Liver (tissue), 9 donors: ENCODE results near the gene KNG1. TPM values are rescaled to one million over a fixed set of nuclear protein-coding genes. Genes with fewer than 3 reads are reported as not detected.

Experiments used
- DNase-seq: peaks from one replicate; pipeline ENCODE4 v3.0.0-alpha.2; 2017; ENCODE audit warnings: low spot score
- H3K27ac ChIP-seq, 2 donors: one replicate each; pipeline ENCODE4 v1.7.0; 2013; ENCODE audit warnings: inconsistent platforms in 2 of 2, low read length in 2 of 2, control low read depth in 1 of 2, low read depth in 1 of 2, mild to moderate bottlenecking in 1 of 2
- H3K27me3 ChIP-seq, 4 donors: one replicate each; pipeline versions ENCODE4 v1.6.1 to v1.7.0; 2013; ENCODE audit warnings: low read length in 3 of 4, inconsistent platforms in 1 of 4, mild to moderate bottlenecking in 1 of 4, moderate library complexity in 1 of 4; ENCODE audit not compliant: control insufficient read depth in 4 of 4, insufficient read depth in 4 of 4
- H3K36me3 ChIP-seq, 4 donors: one replicate each; pipeline versions ENCODE4 v1.6.1 to v1.7.0; 2013; ENCODE audit warnings: low read length in 3 of 4, mild to moderate bottlenecking in 3 of 4, low read depth in 1 of 4, moderate library complexity in 1 of 4; ENCODE audit not compliant: control insufficient read depth in 4 of 4, insufficient read depth in 3 of 4
- H3K4me1 ChIP-seq, 4 donors: one replicate each; pipeline versions ENCODE4 v1.6.1 to v1.7.0; 2013; ENCODE audit warnings: low read length in 3 of 4, mild to moderate bottlenecking in 3 of 4, moderate library complexity in 1 of 4; ENCODE audit not compliant: control insufficient read depth in 4 of 4, insufficient read depth in 4 of 4
- H3K4me3 ChIP-seq, 3 donors: one replicate each; pipeline versions ENCODE4 v1.6.1 to v1.7.0; 2013; ENCODE audit warnings: low read length in 3 of 3, control low read depth in 1 of 3, low read depth in 1 of 3, mild to moderate bottlenecking in 1 of 3
- H3K9ac ChIP-seq, 2 donors: one replicate each; pipeline ENCODE4 v1.7.0; 2013; ENCODE audit warnings: low read length in 2 of 2, mild to moderate bottlenecking in 2 of 2, moderate library complexity in 2 of 2, control low read depth in 1 of 2, low read depth in 1 of 2
- H3K9me3 ChIP-seq, 4 donors: one replicate each; pipeline versions ENCODE4 v1.6.1 to v1.7.0; 2013; ENCODE audit warnings: low read length in 3 of 4; ENCODE audit not compliant: control insufficient read depth in 4 of 4
- EGR1 ChIP-seq, 2 donors: IDR thresholded peaks; 2 replicates each; pipeline ENCODE4 v1.6.1; 2016 to 2018; ENCODE audit warnings: antibody characterized with exemption in 2 of 2, low read depth in 2 of 2
- FOXA1 ChIP-seq: IDR thresholded peaks from 2 replicates; pipeline ENCODE4 v1.6.1; 2016; ENCODE audit warnings: antibody characterized with exemption
- FOXA2 ChIP-seq: IDR thresholded peaks from 2 replicates; pipeline ENCODE4 v1.6.1; 2016; ENCODE audit warnings: antibody characterized with exemption
- GABPA ChIP-seq, 2 donors: IDR thresholded peaks in 1 of 2; conservative IDR thresholded peaks in 1 of 2; 2 replicates each; pipeline ENCODE4 v1.6.1; 2016; ENCODE audit warnings: antibody characterized with exemption in 2 of 2, mild to moderate bottlenecking in 1 of 2, moderate library complexity in 1 of 2
- HNF4A ChIP-seq, 2 donors: conservative IDR thresholded peaks; 2 replicates each; pipeline ENCODE4 v1.6.1; 2016; ENCODE audit warnings: antibody characterized with exemption in 2 of 2, mild to moderate bottlenecking in 2 of 2
- HNF4G ChIP-seq: IDR thresholded peaks from 2 replicates; pipeline ENCODE4 v1.6.1; 2016; ENCODE audit warnings: antibody characterized with exemption
- JUND ChIP-seq, 2 donors: IDR thresholded peaks; 2 replicates each; pipeline ENCODE4 v1.6.1; 2016; ENCODE audit warnings: antibody characterized with exemption in 2 of 2
- NR2F2 ChIP-seq: IDR thresholded peaks from 2 replicates; pipeline ENCODE4 v1.6.1; 2016; ENCODE audit warnings: antibody characterized with exemption
- RAD21 ChIP-seq, 2 donors: IDR thresholded peaks; 2 replicates each; pipeline ENCODE4 v1.6.1; 2016; ENCODE audit warnings: antibody characterized with exemption in 2 of 2, mild to moderate bottlenecking in 2 of 2
- RXRA ChIP-seq, 2 donors: IDR thresholded peaks; 2 replicates each; pipeline ENCODE4 v1.6.1; 2017 to 2018; ENCODE audit warnings: antibody characterized with exemption in 2 of 2, mild to moderate bottlenecking in 1 of 2
- SP1 ChIP-seq: IDR thresholded peaks from 2 replicates; pipeline ENCODE4 v1.6.1; 2018; ENCODE audit warnings: antibody characterized with exemption, mild to moderate bottlenecking
- TAF1 ChIP-seq: conservative IDR thresholded peaks from 2 replicates; pipeline ENCODE4 v1.6.1; 2016; ENCODE audit warnings: antibody characterized with exemption, mild to moderate bottlenecking
- YY1 ChIP-seq: IDR thresholded peaks from 2 replicates; pipeline ENCODE4 v1.6.1; 2016; ENCODE audit warnings: antibody characterized with exemption, mild to moderate bottlenecking
- WGBS: extraction: QIAGEN DNeasy Blood & Tissue Kit; methylation state at CpG from one replicate; pipeline ENCODE4 v1.1.7; 2013; 5-methylcytosine and 5-hydroxymethylcytosine counted together
- polyA plus RNA-seq, 2 donors: library from polyadenylated mRNA; stranded (reverse) in 1 of 2; unstranded in 1 of 2; fragments of 200-250 nt in 1 of 2; fragments of >200 nt in 1 of 2; fragmentation: Nextera tagmentation in 1 of 2; extraction: Ambion mirVana in 1 of 2; gene quantifications; one replicate each; pipeline versions ENCODE4 v1.2.1 to v1.2.3, GENCODE V29; 2013 to 2015
- total RNA-seq, 2 donors: library from RNA; depleted of rRNA; stranded (reverse); fragments of >200 nt; gene quantifications; one replicate each; pipeline ENCODE4 v1.2.3, GENCODE V29; 2014
- TF ChIP-seq, protein P1 (sequence below): IDR thresholded peaks from 2 replicates; pipeline ENCODE4 v1.6.1; 2016; ENCODE audit warnings: antibody characterized with exemption
- TF ChIP-seq, protein P2 (sequence below): fragments of 150-350 bp; IDR thresholded peaks from 2 replicates; pipeline ENCODE4 v1.5.1; 2017; ENCODE audit warnings: improper control_type of control experiment, low read depth, low read length; ENCODE audit not compliant: missing input control
- TF ChIP-seq, protein P3 (sequence below): IDR thresholded peaks from 2 replicates; pipeline ENCODE4 v1.6.1; 2016; ENCODE audit warnings: antibody characterized with exemption, mild to moderate bottlenecking
- donor health status: healthy.
- donor health status: healthy.
- donor health status: healthy.
- donor health status: healthy.
- donor health status: healthy.

The KNG1 gene
- total and polyA plus RNA-seq, 4 donors: 605 to 918 (median 716) TPM

DNA sequence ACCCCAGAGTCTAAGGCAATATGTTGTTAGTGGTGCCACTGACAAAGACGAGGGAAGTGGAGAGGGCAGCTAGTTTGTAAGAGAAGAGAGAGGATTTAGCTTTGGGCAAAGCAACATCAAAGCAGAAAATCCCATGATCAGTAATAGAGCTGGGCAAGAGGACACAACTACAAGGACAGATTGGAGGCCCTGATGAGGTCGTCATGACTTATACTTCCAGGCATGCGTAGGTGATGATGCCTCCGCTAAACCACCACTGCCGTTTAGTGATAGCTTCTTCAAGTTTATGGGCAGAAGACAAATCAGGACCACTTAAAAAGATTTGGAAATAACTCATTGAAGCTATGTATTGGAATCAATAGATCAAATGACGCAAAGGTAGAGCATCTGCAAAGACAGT lies 48.7 kb upstream of the KNG1 start:
- no peak overlapping the region for H3K4me3 ChIP-seq
- H3K4me1 ChIP-seq: peaks cover 0 to 31% (median 17%) of the 10 kb centered on the region in 4 donors
- TF ChIP-seq RAD21 (IDR thresholded peaks at IDR 0.05) (no peak), NR2F2 (no peak), FOXA1 (no peak), HNF4G (no peak), EGR1 (IDR thresholded peaks at IDR 0.05; ENCODE audit: low read depth in 2 of 2) (no peak), YY1 (no peak), TAF1 (no peak), JUND (IDR thresholded peaks at IDR 0.05) (no peak), FOXA2 (no peak), SP1 (no peak), HNF4A (conservative IDR thresholded peaks at IDR 0.05) (no peak)
- TF ChIP-seq, protein P1, sequence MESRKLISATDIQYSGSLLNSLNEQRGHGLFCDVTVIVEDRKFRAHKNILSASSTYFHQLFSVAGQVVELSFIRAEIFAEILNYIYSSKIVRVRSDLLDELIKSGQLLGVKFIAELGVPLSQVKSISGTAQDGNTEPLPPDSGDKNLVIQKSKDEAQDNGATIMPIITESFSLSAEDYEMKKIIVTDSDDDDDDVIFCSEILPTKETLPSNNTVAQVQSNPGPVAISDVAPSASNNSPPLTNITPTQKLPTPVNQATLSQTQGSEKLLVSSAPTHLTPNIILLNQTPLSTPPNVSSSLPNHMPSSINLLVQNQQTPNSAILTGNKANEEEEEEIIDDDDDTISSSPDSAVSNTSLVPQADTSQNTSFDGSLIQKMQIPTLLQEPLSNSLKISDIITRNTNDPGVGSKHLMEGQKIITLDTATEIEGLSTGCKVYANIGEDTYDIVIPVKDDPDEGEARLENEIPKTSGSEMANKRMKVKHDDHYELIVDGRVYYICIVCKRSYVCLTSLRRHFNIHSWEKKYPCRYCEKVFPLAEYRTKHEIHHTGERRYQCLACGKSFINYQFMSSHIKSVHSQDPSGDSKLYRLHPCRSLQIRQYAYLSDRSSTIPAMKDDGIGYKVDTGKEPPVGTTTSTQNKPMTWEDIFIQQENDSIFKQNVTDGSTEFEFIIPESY: no peak
- TF ChIP-seq, protein P2, sequence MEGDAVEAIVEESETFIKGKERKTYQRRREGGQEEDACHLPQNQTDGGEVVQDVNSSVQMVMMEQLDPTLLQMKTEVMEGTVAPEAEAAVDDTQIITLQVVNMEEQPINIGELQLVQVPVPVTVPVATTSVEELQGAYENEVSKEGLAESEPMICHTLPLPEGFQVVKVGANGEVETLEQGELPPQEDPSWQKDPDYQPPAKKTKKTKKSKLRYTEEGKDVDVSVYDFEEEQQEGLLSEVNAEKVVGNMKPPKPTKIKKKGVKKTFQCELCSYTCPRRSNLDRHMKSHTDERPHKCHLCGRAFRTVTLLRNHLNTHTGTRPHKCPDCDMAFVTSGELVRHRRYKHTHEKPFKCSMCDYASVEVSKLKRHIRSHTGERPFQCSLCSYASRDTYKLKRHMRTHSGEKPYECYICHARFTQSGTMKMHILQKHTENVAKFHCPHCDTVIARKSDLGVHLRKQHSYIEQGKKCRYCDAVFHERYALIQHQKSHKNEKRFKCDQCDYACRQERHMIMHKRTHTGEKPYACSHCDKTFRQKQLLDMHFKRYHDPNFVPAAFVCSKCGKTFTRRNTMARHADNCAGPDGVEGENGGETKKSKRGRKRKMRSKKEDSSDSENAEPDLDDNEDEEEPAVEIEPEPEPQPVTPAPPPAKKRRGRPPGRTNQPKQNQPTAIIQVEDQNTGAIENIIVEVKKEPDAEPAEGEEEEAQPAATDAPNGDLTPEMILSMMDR: no peak
- no peak for DNase-seq
- no peaks in the 10 kb centered on the region for H3K9me3 ChIP-seq
- H3K9ac ChIP-seq: no peak overlapping the region
- 61% methylated on average over 6 of the region's 6 CpGs for WGBS
- peaks cover 2 to 35% (median 18%) of the 10 kb centered on the region in 4 donors for H3K36me3 ChIP-seq
- H3K27ac ChIP-seq: peak overlapping the region; percentile 64 to 94
- no peaks in the 10 kb centered on the region for H3K27me3 ChIP-seq

DNA sequence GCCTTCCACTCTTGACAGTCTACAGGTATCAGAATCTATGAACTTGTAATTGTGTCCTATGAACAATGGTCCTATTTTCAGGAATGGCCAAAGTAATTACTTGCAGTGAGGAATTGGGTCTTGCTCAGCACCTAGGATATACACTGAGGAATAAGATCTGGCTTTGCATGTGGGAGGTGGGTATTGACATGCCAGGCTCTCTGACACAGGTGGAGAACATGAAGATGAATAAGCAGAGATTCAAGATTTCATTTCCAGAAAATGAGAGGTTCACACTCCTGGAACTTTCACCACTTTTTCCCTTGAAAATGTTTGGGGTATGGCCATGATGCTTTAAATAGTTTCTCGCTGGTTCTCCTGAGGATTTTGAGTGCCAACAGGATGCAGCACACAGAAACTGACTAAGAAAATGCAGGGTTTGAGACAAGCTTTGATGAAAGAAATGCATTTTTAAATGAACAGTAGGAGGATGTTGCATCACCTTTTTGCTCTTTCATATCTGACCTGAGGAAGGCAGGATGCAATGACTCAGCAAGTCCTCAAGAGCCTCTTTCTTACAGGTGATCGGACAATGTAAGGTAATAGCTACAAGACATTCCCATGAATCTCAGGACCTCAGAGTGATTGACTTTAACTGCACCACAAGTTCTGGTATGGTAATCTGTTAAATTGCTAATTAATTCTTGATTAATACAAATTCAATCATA lies 47.6 kb upstream of the KNG1 start:
- H3K4me1 ChIP-seq: peaks cover 0 to 24% (median 14%) of the 10 kb centered on the region in 4 donors
- no peak overlapping the region for H3K4me3 ChIP-seq
- no peaks in the 10 kb centered on the region for H3K27me3 ChIP-seq
- H3K36me3 ChIP-seq: peaks cover 2 to 46% (median 28%) of the 10 kb centered on the region in 4 donors
- H3K9me3 ChIP-seq: no peaks in the 10 kb centered on the region
- H3K9ac ChIP-seq: no peak overlapping the region
- H3K27ac ChIP-seq: no peak overlapping the region
- no peak for TF ChIP-seq JUND (IDR thresholded peaks at IDR 0.05)
- TF ChIP-seq, protein P3, sequence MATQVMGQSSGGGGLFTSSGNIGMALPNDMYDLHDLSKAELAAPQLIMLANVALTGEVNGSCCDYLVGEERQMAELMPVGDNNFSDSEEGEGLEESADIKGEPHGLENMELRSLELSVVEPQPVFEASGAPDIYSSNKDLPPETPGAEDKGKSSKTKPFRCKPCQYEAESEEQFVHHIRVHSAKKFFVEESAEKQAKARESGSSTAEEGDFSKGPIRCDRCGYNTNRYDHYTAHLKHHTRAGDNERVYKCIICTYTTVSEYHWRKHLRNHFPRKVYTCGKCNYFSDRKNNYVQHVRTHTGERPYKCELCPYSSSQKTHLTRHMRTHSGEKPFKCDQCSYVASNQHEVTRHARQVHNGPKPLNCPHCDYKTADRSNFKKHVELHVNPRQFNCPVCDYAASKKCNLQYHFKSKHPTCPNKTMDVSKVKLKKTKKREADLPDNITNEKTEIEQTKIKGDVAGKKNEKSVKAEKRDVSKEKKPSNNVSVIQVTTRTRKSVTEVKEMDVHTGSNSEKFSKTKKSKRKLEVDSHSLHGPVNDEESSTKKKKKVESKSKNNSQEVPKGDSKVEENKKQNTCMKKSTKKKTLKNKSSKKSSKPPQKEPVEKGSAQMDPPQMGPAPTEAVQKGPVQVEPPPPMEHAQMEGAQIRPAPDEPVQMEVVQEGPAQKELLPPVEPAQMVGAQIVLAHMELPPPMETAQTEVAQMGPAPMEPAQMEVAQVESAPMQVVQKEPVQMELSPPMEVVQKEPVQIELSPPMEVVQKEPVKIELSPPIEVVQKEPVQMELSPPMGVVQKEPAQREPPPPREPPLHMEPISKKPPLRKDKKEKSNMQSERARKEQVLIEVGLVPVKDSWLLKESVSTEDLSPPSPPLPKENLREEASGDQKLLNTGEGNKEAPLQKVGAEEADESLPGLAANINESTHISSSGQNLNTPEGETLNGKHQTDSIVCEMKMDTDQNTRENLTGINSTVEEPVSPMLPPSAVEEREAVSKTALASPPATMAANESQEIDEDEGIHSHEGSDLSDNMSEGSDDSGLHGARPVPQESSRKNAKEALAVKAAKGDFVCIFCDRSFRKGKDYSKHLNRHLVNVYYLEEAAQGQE: no peak
- TF ChIP-seq RXRA (IDR thresholded peaks at IDR 0.05): no peak
- TF ChIP-seq, protein P1: no peak
- no peak for TF ChIP-seq HNF4G
- no peak for TF ChIP-seq HNF4A (conservative IDR thresholded peaks at IDR 0.05)
- no peak for TF ChIP-seq GABPA (IDR thresholded peaks at IDR 0.05 in 1 of 2, conservative IDR thresholded peaks at IDR 0.05 in 1 of 2)
- no peak for TF ChIP-seq SP1
- TF ChIP-seq TAF1: no peak
- TF ChIP-seq NR2F2: no peak
- 88% methylated on average over 2 of the region's 2 CpGs for WGBS
- DNase-seq: no peak
